Astrocyte (in vitro differentiated cells and primary cell): ENCODE data around the gene SH2D3A. TPM values are rescaled to one million over a fixed set of nuclear protein-coding genes. Genes with fewer than 3 reads are reported as not detected.

Source experiments
- DNase-seq: peaks from one replicate; pipeline ENCODE4 v3.0.0-alpha.2; 2010; ENCODE audit warnings: low read depth
- FAIRE-seq: peaks from 2 replicates; lab custom pipeline; 2011; peaks lifted over from hg19 to GRCh38; lab: Jason Lieb, UNC
- H2AFZ ChIP-seq: 2 replicates; pipeline ENCODE4 v1.6.0; 2012; ENCODE audit warnings: low read depth, low read length, inconsistent platforms
- H3K27ac ChIP-seq: 2 replicates; pipeline ENCODE4 v1.5.1; 2011; ENCODE audit warnings: low read depth, low read length, inconsistent platforms
- H3K27me3 ChIP-seq: 2 replicates; pipeline ENCODE4 v1.6.0; 2011; ENCODE audit warnings: low read length, inconsistent platforms; ENCODE audit not compliant: insufficient read depth
- H3K36me3 ChIP-seq: 2 replicates; pipeline ENCODE4 v1.5.1; 2011; ENCODE audit warnings: low read length, inconsistent platforms; ENCODE audit not compliant: insufficient read depth
- H3K4me1 ChIP-seq: 2 replicates; pipeline ENCODE4 v1.5.1; 2011; ENCODE audit warnings: low read length, inconsistent platforms; ENCODE audit not compliant: insufficient read depth
- H3K4me2 ChIP-seq: 2 replicates; pipeline ENCODE4 v1.6.0; 2012; ENCODE audit warnings: low read length, inconsistent platforms
- H3K4me3 ChIP-seq: 2 replicates; pipeline ENCODE4 v1.5.1; 2011; ENCODE audit warnings: low read depth, mild to moderate bottlenecking, low read length, inconsistent platforms; ENCODE audit not compliant: insufficient read depth
- H3K79me2 ChIP-seq: 2 replicates; pipeline ENCODE4 v1.6.0; 2012; ENCODE audit warnings: mild to moderate bottlenecking, low read length, inconsistent platforms; ENCODE audit not compliant: insufficient read depth
- H3K9ac ChIP-seq: 2 replicates; pipeline ENCODE4 v1.6.0; 2012; ENCODE audit warnings: mild to moderate bottlenecking, low read length, inconsistent platforms
- H3K9me3 ChIP-seq: 2 replicates; pipeline ENCODE4 v1.5.1; 2012; ENCODE audit warnings: low read depth, mild to moderate bottlenecking, low read length, inconsistent platforms; ENCODE audit not compliant: insufficient read depth
- H4K20me1 ChIP-seq: 2 replicates; pipeline ENCODE4 v1.6.0; 2012; ENCODE audit warnings: low read length, inconsistent platforms; ENCODE audit not compliant: insufficient read depth
- H3K27ac Mint-ChIP-seq: one replicate; pipeline ENCODE4 v1.8.0; 2021; ENCODE audit warnings: mild to moderate bottlenecking, mixed read lengths; ENCODE audit not compliant: unreplicated experiment
- H3K27me3 Mint-ChIP-seq: one replicate; pipeline ENCODE4 v1.8.0; 2021; ENCODE audit warnings: low read depth, mixed read lengths; ENCODE audit not compliant: unreplicated experiment
- H3K36me3 Mint-ChIP-seq: one replicate; pipeline ENCODE4 v1.8.0; 2021; ENCODE audit warnings: low read depth, mixed read lengths; ENCODE audit not compliant: unreplicated experiment
- H3K4me1 Mint-ChIP-seq: one replicate; pipeline ENCODE4 v1.8.0; 2021; ENCODE audit warnings: low read depth, mixed read lengths; ENCODE audit not compliant: unreplicated experiment
- H3K4me3 Mint-ChIP-seq: one replicate; pipeline ENCODE4 v1.8.0; 2021; ENCODE audit warnings: mild to moderate bottlenecking, moderate library complexity, mixed read lengths; ENCODE audit not compliant: unreplicated experiment
- H3K9me3 Mint-ChIP-seq: one replicate; pipeline ENCODE4 v1.8.0; 2021; ENCODE audit warnings: mild to moderate bottlenecking, mixed read lengths; ENCODE audit not compliant: unreplicated experiment
- EZH2 ChIP-seq: IDR thresholded peaks from 2 replicates; pipeline ENCODE4 v1.6.1; 2012; ENCODE audit warnings: mild to moderate bottlenecking, low read length, inconsistent platforms; ENCODE audit not compliant: insufficient read depth
- total RNA-seq: library from RNA; stranded (reverse); gene quantifications from 2 replicates; pipeline ENCODE4 v1.2.1, GENCODE V29; 2021
- TF ChIP-seq, protein P1 (sequence below): IDR thresholded peaks from 2 replicates; pipeline ENCODE4 v1.5.1; 2011; ENCODE audit warnings: low read depth, mild to moderate bottlenecking, inconsistent platforms, low read length, moderate library complexity; ENCODE audit not compliant: insufficient read depth

Gene SH2D3A
- total RNA-seq, 1 donor from 2014 or later = 2.6 TPM

DNA sequence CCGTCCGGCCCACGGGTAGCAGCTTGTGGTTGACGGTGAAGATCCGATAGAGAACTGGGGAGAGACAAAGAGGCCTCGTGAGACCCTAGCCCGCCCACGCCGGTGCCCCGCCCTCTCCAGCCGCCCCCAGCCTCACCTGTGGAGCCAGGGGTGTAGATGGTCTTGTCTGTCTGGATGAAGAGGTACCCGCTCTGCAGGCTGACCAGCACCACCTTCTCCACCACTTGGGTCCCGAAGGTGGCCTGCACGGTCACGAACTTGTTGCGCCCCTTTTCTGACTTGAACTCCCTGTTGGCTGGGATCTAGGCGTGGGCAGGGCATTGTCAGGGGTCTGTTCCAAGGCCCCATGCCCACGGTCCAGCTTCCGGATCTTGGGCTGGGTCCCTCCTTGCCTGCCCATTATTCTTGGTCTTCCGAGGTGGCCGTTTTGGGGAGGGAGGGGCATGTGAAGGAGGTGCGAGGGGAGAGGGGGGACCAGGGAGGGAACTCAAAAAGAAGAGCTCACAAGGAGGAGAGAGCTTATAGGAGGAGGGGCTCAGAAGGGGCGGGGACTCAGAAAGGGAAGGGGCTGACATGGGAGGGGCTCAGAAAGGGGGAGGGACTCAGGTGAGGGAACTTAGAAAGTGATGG, 49.0 kb downstream of the SH2D3A start:
- H3K79me2 ChIP-seq = no peaks in the 10 kb centered on the region
- H2AFZ ChIP-seq = no peak overlapping the region
- H3K4me2 ChIP-seq = no peak overlapping the region

DNA sequence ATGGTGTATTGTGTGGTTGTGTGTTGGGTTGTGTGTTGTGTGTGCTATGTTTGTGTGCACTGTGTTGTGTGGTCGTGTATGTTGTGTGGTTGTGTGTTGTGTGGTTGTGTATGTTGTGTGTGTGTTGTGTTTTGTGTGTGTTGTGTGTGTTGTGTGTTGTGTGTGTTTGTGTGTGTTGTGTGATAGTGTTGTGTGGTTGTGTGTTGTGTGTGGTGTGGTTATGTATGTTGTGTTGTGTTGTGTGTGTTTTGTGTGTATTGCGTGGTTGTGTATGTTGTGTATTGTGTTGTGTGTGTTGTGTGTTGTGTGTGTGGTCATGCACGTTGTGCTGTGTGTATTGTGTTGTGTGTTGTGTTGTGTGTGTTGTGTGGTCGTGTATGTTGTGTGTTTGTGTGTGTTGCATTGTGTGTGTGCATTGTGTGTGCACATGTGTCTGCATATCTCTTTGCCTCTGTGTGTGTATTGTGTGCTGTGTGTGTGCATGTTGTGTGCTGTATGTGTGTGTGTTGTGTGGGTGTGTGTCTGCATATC, 49.7 kb downstream of the SH2D3A start:
- Mint-ChIP-seq H3K36me3 (no peaks in the 10 kb centered on the region), H3K27me3 (peaks cover 8% of the 10 kb centered on the region), H3K27ac (no peak overlapping the region), H3K4me1 (no peaks in the 10 kb centered on the region), H3K4me3 (no peak overlapping the region), H3K9me3 (peaks cover 14% of the 10 kb centered on the region)
- Histone ChIP-seq H3K4me2 (no peak overlapping the region), H2AFZ (no peak overlapping the region), H4K20me1 (no peaks in the 10 kb centered on the region), H3K9me3 (peaks cover 4% of the 10 kb centered on the region), H3K36me3 (no peaks in the 10 kb centered on the region), H3K79me2 (no peaks in the 10 kb centered on the region), H3K27ac (no peak overlapping the region), H3K4me3 (no peak overlapping the region), H3K4me1 (no peaks in the 10 kb centered on the region), H3K9ac (no peak overlapping the region), H3K27me3 (no peaks in the 10 kb centered on the region)
- no peak for DNase-seq
- FAIRE-seq = peak; percentile 76
- no peak for TF ChIP-seq EZH2
- TF ChIP-seq, protein P1, sequence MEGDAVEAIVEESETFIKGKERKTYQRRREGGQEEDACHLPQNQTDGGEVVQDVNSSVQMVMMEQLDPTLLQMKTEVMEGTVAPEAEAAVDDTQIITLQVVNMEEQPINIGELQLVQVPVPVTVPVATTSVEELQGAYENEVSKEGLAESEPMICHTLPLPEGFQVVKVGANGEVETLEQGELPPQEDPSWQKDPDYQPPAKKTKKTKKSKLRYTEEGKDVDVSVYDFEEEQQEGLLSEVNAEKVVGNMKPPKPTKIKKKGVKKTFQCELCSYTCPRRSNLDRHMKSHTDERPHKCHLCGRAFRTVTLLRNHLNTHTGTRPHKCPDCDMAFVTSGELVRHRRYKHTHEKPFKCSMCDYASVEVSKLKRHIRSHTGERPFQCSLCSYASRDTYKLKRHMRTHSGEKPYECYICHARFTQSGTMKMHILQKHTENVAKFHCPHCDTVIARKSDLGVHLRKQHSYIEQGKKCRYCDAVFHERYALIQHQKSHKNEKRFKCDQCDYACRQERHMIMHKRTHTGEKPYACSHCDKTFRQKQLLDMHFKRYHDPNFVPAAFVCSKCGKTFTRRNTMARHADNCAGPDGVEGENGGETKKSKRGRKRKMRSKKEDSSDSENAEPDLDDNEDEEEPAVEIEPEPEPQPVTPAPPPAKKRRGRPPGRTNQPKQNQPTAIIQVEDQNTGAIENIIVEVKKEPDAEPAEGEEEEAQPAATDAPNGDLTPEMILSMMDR = no peak

More for the DNA sequence above, 49.0 kb downstream of the SH2D3A start:
- Histone ChIP-seq H4K20me1 (no peaks in the 10 kb centered on the region), H3K27ac (no peak overlapping the region), H3K9ac (no peak overlapping the region), H3K36me3 (no peaks in the 10 kb centered on the region), H3K4me1 (no peaks in the 10 kb centered on the region), H3K9me3 (peaks cover 4% of the 10 kb centered on the region), H3K4me3 (no peak overlapping the region), H3K27me3 (no peaks in the 10 kb centered on the region)
- H3K27me3 Mint-ChIP-seq = peaks cover 8% of the 10 kb centered on the region
- H3K9me3 Mint-ChIP-seq = peaks cover 7% of the 10 kb centered on the region
- no peak overlapping the region for H3K27ac Mint-ChIP-seq
- H3K4me3 Mint-ChIP-seq = no peak overlapping the region
- H3K4me1 Mint-ChIP-seq = no peaks in the 10 kb centered on the region
- TF ChIP-seq, protein P1 = no peak
- no peak for TF ChIP-seq EZH2
- no peak for DNase-seq
- no peaks in the 10 kb centered on the region for H3K36me3 Mint-ChIP-seq
- FAIRE-seq = no peak

DNA sequence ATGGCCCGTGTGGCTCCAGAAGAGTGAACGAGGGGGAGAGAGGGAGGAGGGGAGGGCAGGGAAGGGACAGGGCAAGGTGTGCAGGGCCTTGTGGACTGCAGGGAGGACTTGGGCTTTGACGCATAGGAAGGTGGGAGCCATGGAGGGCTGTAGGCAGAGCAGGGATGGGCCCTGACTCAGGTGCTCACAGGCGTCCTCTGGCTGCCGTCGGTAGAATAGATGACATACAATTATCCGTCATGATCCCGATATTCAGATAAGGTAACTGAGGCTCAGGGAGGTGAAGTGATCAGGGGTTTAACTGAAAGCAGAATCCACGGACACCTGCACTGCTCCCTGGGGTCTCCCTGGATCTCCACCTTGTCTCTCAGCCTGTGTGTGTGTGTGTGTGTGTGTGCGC, 50.2 kb downstream of the SH2D3A start:
- peaks cover 2% of the 10 kb centered on the region for H3K36me3 Mint-ChIP-seq
- H3K9ac ChIP-seq = no peak overlapping the region
- H4K20me1 ChIP-seq = no peaks in the 10 kb centered on the region
- peaks cover 18% of the 10 kb centered on the region for H3K9me3 Mint-ChIP-seq
- TF ChIP-seq, protein P1 = no peak
- no peak for TF ChIP-seq EZH2
- no peaks in the 10 kb centered on the region for H3K4me1 ChIP-seq
- no peak overlapping the region for H3K4me2 ChIP-seq
- H3K4me1 Mint-ChIP-seq = no peaks in the 10 kb centered on the region
- H3K27me3 ChIP-seq = no peaks in the 10 kb centered on the region
- H3K27me3 Mint-ChIP-seq = peaks cover 8% of the 10 kb centered on the region
- H3K9me3 ChIP-seq = peaks cover 4% of the 10 kb centered on the region
- H3K27ac ChIP-seq = no peak overlapping the region
- no peak overlapping the region for H3K27ac Mint-ChIP-seq
- no peaks in the 10 kb centered on the region for H3K36me3 ChIP-seq
- no peaks in the 10 kb centered on the region for H3K79me2 ChIP-seq
- DNase-seq = no peak
- no peak overlapping the region for H3K4me3 Mint-ChIP-seq
- no peak overlapping the region for H3K4me3 ChIP-seq
- H2AFZ ChIP-seq = no peak overlapping the region
- FAIRE-seq = no peak
